Calu3 (cell line): ENCODE results near the gene UMOD. TPM values are rescaled to one million over a fixed set of nuclear protein-coding genes. Genes with fewer than 3 reads are reported as not detected.

Experiments used
- BruUV-seq: library from RNA; stranded (reverse); fragments of 400-500 nt; replicated peaks from 2 replicates; lab custom pipeline; 2021; lab: Mats Ljungman, UMichigan
- CTCF ChIA-PET: fragments of 300-600 bp; sonication (Branson Sonifier 250); formaldehyde crosslinking; loops from one replicate; lab custom pipeline; 2022; ENCODE audit warnings: antibody characterized with exemption; lab: Charles Lee
- DNase-seq: peaks from one replicate; pipeline ENCODE4 v3.0.0; 2022
- H3K27ac Mint-ChIP-seq: one replicate; pipeline ENCODE4 v1.8.0; 2022; ENCODE audit warnings: mixed read lengths; ENCODE audit not compliant: unreplicated experiment
- H3K27me3 Mint-ChIP-seq: one replicate; pipeline ENCODE4 v1.8.0; 2022; ENCODE audit warnings: mixed read lengths; ENCODE audit not compliant: unreplicated experiment
- H3K36me3 Mint-ChIP-seq: one replicate; pipeline ENCODE4 v1.8.0; 2022; ENCODE audit warnings: mild to moderate bottlenecking, moderate library complexity, mixed read lengths; ENCODE audit not compliant: insufficient read depth, unreplicated experiment
- H3K4me1 Mint-ChIP-seq: one replicate; pipeline ENCODE4 v1.8.0; 2022; ENCODE audit warnings: mild to moderate bottlenecking, low read depth, mixed read lengths; ENCODE audit not compliant: unreplicated experiment
- H3K4me3 Mint-ChIP-seq: one replicate; pipeline ENCODE4 v1.8.0; 2022; ENCODE audit warnings: mild to moderate bottlenecking, low read depth, moderate library complexity, mixed read lengths; ENCODE audit not compliant: unreplicated experiment
- H3K9me3 Mint-ChIP-seq: one replicate; pipeline ENCODE4 v1.8.0; 2022; ENCODE audit warnings: low read depth, mixed read lengths; ENCODE audit not compliant: unreplicated experiment
- intact Hi-C: fragments of 100-400 bp; cut with micrococcal nuclease; formaldehyde crosslinking; loops from one replicate; pipeline ENCODE4 v1.10.0; 2022; ENCODE audit not compliant: unreplicated experiment
- total RNA-seq: library from RNA; stranded (reverse); gene quantifications from 2 replicates; pipeline ENCODE4 v1.2.3, GENCODE V29; 2022
- TF ChIP-seq, protein P1 (sequence below): fragments of 200-600 bp; IDR thresholded peaks from one replicate; pipeline ENCODE4 v1.8.0; 2022; ENCODE audit warnings: antibody characterized with exemption; ENCODE audit not compliant: unreplicated experiment

The UMOD gene
- total RNA-seq, 1 experiment from 2014 or later, result not detected

DNA sequence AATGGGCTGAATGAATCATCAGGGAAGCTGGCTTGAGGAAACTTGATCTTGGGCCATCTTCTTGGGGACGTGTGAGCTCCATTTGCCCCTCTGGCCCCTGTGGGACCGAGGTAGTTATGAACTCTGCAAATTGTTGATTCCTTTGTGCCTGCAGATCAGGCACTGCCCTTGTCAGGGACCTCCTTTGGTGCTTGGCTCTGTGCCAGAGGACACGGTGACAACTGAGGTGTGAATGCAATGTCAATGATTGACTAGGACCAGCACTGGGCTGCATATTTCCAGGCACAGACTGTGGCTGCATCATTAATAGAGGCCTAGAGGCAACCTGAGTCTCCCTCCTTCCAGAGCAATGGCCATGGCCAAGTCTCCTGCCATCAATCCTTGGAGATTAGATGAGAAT is 28.3 kb upstream of the UMOD start:
- Mint-ChIP-seq H3K4me3 (no peak overlapping the region), H3K4me1 (no peaks in the 10 kb centered on the region), H3K36me3 (no peaks in the 10 kb centered on the region), H3K27me3 (peaks cover 53% of the 10 kb centered on the region), H3K9me3 (no peaks in the 10 kb centered on the region), H3K27ac (no peak overlapping the region)
- DNase-seq, result no peak
- TF ChIP-seq, protein P1, sequence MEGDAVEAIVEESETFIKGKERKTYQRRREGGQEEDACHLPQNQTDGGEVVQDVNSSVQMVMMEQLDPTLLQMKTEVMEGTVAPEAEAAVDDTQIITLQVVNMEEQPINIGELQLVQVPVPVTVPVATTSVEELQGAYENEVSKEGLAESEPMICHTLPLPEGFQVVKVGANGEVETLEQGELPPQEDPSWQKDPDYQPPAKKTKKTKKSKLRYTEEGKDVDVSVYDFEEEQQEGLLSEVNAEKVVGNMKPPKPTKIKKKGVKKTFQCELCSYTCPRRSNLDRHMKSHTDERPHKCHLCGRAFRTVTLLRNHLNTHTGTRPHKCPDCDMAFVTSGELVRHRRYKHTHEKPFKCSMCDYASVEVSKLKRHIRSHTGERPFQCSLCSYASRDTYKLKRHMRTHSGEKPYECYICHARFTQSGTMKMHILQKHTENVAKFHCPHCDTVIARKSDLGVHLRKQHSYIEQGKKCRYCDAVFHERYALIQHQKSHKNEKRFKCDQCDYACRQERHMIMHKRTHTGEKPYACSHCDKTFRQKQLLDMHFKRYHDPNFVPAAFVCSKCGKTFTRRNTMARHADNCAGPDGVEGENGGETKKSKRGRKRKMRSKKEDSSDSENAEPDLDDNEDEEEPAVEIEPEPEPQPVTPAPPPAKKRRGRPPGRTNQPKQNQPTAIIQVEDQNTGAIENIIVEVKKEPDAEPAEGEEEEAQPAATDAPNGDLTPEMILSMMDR, result no peak
- BruUV-seq, result no TSS peak
- CTCF ChIA-PET, result interaction anchor here (0.8 to 1.0 kb wide), 2 partner anchors 43 to 474 kb away, joined by 3 read pairs; no protein-coding TSS in a partner anchor
- intact Hi-C loops, result loop anchor here (10.0 kb wide), 2 partner anchors 396 to 776 kb away; no protein-coding TSS in a partner anchor

DNA sequence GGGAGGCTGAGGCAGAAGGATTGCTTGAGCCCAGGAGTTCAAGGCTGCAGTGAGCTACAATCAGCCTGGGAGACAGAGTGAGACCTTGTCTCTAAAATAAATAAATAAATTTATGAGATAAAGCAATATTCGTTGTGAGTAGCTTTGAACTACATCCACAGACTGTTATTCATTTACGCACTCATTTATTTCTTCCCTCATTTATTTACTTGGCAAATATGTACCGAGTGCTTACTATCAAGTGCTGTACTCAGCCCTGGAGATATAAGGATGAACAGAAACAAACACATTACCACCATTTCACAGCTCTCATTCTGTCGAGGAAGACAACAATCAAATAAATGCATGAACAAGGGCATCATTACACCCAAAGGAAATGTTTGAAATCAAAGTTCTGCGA is 24.7 kb upstream of the UMOD start:
- Mint-ChIP-seq H3K4me1 (no peaks in the 10 kb centered on the region), H3K27me3 (peaks cover 66% of the 10 kb centered on the region), H3K36me3 (no peaks in the 10 kb centered on the region), H3K9me3 (no peaks in the 10 kb centered on the region), H3K4me3 (no peak overlapping the region), H3K27ac (no peak overlapping the region)
- intact Hi-C loops, result no loop called here
- BruUV-seq, result no TSS peak
- TF ChIP-seq, protein P1, result no peak
- CTCF ChIA-PET, result interaction anchor here (1.2 to 1.3 kb wide), 2 partner anchors 9 to 38 kb away, joined by 3 to 6 read pairs; no protein-coding TSS in a partner anchor
- no peak for DNase-seq

DNA sequence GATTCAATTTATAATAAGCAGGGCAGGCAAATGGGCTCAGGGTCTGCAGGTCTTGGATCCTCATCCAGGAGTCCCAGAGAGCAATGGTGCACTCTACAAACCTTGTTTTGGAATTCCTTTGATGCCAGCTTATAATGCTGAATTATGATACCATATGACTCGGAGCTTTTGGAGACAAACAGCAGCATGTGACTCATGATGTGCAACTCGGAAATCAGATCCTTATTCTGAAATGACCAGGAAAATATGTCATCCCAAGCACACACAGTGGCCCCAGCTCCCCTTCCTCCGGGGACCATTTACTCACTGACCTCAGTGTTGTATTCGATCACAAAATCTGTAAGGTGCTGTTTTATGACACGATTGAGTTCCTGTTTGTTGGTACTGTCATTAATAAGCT is 20.2 kb upstream of the UMOD start:
- DNase-seq, result no peak
- TF ChIP-seq, protein P1, result no peak
- Mint-ChIP-seq H3K4me1 (no peaks in the 10 kb centered on the region), H3K36me3 (no peaks in the 10 kb centered on the region), H3K9me3 (no peaks in the 10 kb centered on the region), H3K27me3 (peaks cover 94% of the 10 kb centered on the region), H3K27ac (no peak overlapping the region), H3K4me3 (no peak overlapping the region)
- CTCF ChIA-PET, result interaction anchor here (1.3 kb wide), 2 partner anchors 11 to 23 kb away, joined by 3 read pairs; no protein-coding TSS in a partner anchor
- intact Hi-C loops, result no loop called here
- no TSS peak for BruUV-seq

DNA sequence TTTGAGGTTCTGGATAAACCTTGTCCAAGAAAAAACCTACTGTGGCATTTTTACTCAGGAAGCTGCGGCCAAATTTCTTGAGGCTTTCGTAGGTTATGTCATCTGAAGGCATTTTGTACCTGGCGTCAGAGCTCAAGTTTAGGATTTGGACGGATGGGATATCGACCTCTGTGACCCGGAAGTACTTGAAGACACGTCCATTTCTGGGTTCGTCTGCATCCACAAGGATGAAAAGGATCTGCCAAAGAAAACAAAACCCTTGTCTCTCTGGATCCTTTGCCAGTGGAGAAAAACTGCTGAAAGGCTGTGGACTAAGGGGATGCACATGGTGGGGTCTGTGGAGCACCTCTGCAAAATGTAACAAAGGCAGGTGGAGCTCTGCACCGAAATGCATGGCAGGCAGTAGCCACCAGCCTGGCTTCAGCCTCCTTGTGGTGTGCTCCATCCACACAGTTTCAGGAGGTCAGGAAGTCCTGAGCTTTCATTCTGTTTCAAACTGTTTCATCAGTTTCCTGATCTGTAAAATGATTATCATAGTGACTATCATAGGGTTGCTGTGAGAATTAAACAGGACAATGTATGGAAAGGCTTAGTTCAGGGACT is 17.0 kb upstream of the UMOD start:
- TF ChIP-seq, protein P1, result no peak
- CTCF ChIA-PET, result no interaction called here
- DNase-seq, result no peak
- Mint-ChIP-seq H3K4me3 (no peak overlapping the region), H3K4me1 (no peaks in the 10 kb centered on the region), H3K36me3 (no peaks in the 10 kb centered on the region), H3K27me3 (peaks cover 89% of the 10 kb centered on the region), H3K27ac (no peak overlapping the region), H3K9me3 (no peaks in the 10 kb centered on the region)
- intact Hi-C loops, result no loop called here
- BruUV-seq, result no TSS peak
